ENCODE measurements around the gene MSANTD4. TPM values are rescaled to one million over a fixed set of nuclear protein-coding genes. Genes with fewer than 3 reads are reported as not detected.

MSANTD4 gene
- total RNA-seq, 1 experiment from 2014 or later, result 62.8 TPM

- no peak overlapping the region for H2AFZ ChIP-seq (ENCODE audit: low read length)
- H3K4me2 ChIP-seq (ENCODE audit: low read depth, low read length, poor library complexity, severe bottlenecking), result no peak overlapping the region
- H3K9me2 ChIP-seq (replicated peaks; ENCODE audit: insufficient read depth, low read length), result no peaks in the 10 kb centered on the region
- H3K36me3 ChIP-seq (ENCODE audit: insufficient read depth, low read length), result no peaks in the 10 kb centered on the region
- no peak overlapping the region for H3K9ac ChIP-seq (ENCODE audit: low read length)
- no peaks in the 10 kb centered on the region for H4K20me1 ChIP-seq (ENCODE audit: insufficient read depth, low read depth, low read length)
- no peaks in the 10 kb centered on the region for H3K4me1 ChIP-seq (ENCODE audit: low read length)
- H3K27ac ChIP-seq (ENCODE audit: low read length), result no peak overlapping the region
- H3K4me3 ChIP-seq (ENCODE audit: low read length), result no peak overlapping the region
- no peaks in the 10 kb centered on the region for H3K9me3 ChIP-seq (ENCODE audit: low read length)
- no peak for DNase-seq
- H3K27me3 ChIP-seq (ENCODE audit: low read length), result no peaks in the 10 kb centered on the region; the same call in 1 of the 2 replicates
- H3K79me2 ChIP-seq (ENCODE audit: low read length), result no peaks in the 10 kb centered on the region
Measured at GRCh38 chr11:106051103-106051502, 29.1 kb upstream of the MSANTD4 start.

GRCh38 chr11:106049727-106050476 is 27.9 kb upstream of the MSANTD4 start:
- Histone ChIP-seq H2AFZ (ENCODE audit: low read length) (no peak overlapping the region), H3K79me2 (ENCODE audit: low read length) (no peaks in the 10 kb centered on the region), H3K9me2 (replicated peaks; ENCODE audit: insufficient read depth, low read length) (no peaks in the 10 kb centered on the region), H3K36me3 (ENCODE audit: insufficient read depth, low read length) (no peaks in the 10 kb centered on the region), H3K9ac (ENCODE audit: low read length) (no peak overlapping the region), H3K4me2 (ENCODE audit: low read depth, low read length, poor library complexity, severe bottlenecking) (no peak overlapping the region), H4K20me1 (ENCODE audit: insufficient read depth, low read depth, low read length) (no peaks in the 10 kb centered on the region), H3K9me3 (ENCODE audit: low read length) (no peaks in the 10 kb centered on the region), H3K27me3 (ENCODE audit: low read length) (no peaks in the 10 kb centered on the region; the same call in 1 of the 2 replicates), H3K4me1 (ENCODE audit: low read length) (no peaks in the 10 kb centered on the region), H3K4me3 (ENCODE audit: low read length) (no peak overlapping the region), H3K27ac (ENCODE audit: low read length) (no peak overlapping the region)
- DNase-seq, result no peak

- Histone ChIP-seq H3K9me2 (replicated peaks; ENCODE audit: insufficient read depth, low read length) (no peaks in the 10 kb centered on the region), H4K20me1 (ENCODE audit: insufficient read depth, low read depth, low read length) (no peaks in the 10 kb centered on the region), H3K4me1 (ENCODE audit: low read length) (no peaks in the 10 kb centered on the region), H3K36me3 (ENCODE audit: insufficient read depth, low read length) (no peaks in the 10 kb centered on the region), H3K9ac (ENCODE audit: low read length) (no peak overlapping the region), H3K27me3 (ENCODE audit: low read length) (no peaks in the 10 kb centered on the region; the same call in 1 of the 2 replicates), H3K79me2 (ENCODE audit: low read length) (no peaks in the 10 kb centered on the region), H2AFZ (ENCODE audit: low read length) (no peak overlapping the region), H3K27ac (ENCODE audit: low read length) (no peak overlapping the region), H3K4me3 (ENCODE audit: low read length) (no peak overlapping the region), H3K9me3 (ENCODE audit: low read length) (no peaks in the 10 kb centered on the region), H3K4me2 (ENCODE audit: low read depth, low read length, poor library complexity, severe bottlenecking) (no peak overlapping the region)
- no peak for DNase-seq
Measured at GRCh38 chr11:106047631-106048030, 25.6 kb upstream of the MSANTD4 start.

GRCh38 chr11:106043540-106043939 is 21.5 kb upstream of the MSANTD4 start:
- Histone ChIP-seq H3K27ac (ENCODE audit: low read length) (no peak overlapping the region), H3K9me3 (ENCODE audit: low read length) (no peaks in the 10 kb centered on the region), H3K79me2 (ENCODE audit: low read length) (no peaks in the 10 kb centered on the region), H4K20me1 (ENCODE audit: insufficient read depth, low read depth, low read length) (no peaks in the 10 kb centered on the region), H3K36me3 (ENCODE audit: insufficient read depth, low read length) (no peaks in the 10 kb centered on the region), H3K27me3 (ENCODE audit: low read length) (no peaks in the 10 kb centered on the region; the same call in 1 of the 2 replicates), H3K9me2 (replicated peaks; ENCODE audit: insufficient read depth, low read length) (no peaks in the 10 kb centered on the region), H2AFZ (ENCODE audit: low read length) (no peak overlapping the region), H3K4me2 (ENCODE audit: low read depth, low read length, poor library complexity, severe bottlenecking) (no peak overlapping the region), H3K4me1 (ENCODE audit: low read length) (peaks cover 4% of the 10 kb centered on the region), H3K4me3 (ENCODE audit: low read length) (no peak overlapping the region), H3K9ac (ENCODE audit: low read length) (no peak overlapping the region)
- no peak for DNase-seq

- H3K9me3 ChIP-seq (ENCODE audit: low read length), result no peaks in the 10 kb centered on the region
- H3K4me3 ChIP-seq (ENCODE audit: low read length), result no peak overlapping the region
- no peaks in the 10 kb centered on the region for H3K4me1 ChIP-seq (ENCODE audit: low read length)
- H4K20me1 ChIP-seq (ENCODE audit: insufficient read depth, low read depth, low read length), result no peaks in the 10 kb centered on the region
- no peak overlapping the region for H3K9ac ChIP-seq (ENCODE audit: low read length)
- no peak for DNase-seq
- H3K36me3 ChIP-seq (ENCODE audit: insufficient read depth, low read length), result no peaks in the 10 kb centered on the region
- no peak overlapping the region for H3K27ac ChIP-seq (ENCODE audit: low read length)
- H3K4me2 ChIP-seq (ENCODE audit: low read depth, low read length, poor library complexity, severe bottlenecking), result no peak overlapping the region
- no peaks in the 10 kb centered on the region for H3K9me2 ChIP-seq (replicated peaks; ENCODE audit: insufficient read depth, low read length)
- H3K79me2 ChIP-seq (ENCODE audit: low read length), result no peaks in the 10 kb centered on the region
- no peak overlapping the region for H2AFZ ChIP-seq (ENCODE audit: low read length)
- no peaks in the 10 kb centered on the region; the same call in 1 of the 2 replicates for H3K27me3 ChIP-seq (ENCODE audit: low read length)
Measured at GRCh38 chr11:106032861-106033260, 10.8 kb upstream of the MSANTD4 start.

- H3K4me1 ChIP-seq (ENCODE audit: low read length), result no peaks in the 10 kb centered on the region
- no peak overlapping the region for H3K4me2 ChIP-seq (ENCODE audit: low read depth, low read length, poor library complexity, severe bottlenecking)
- no peaks in the 10 kb centered on the region for H4K20me1 ChIP-seq (ENCODE audit: insufficient read depth, low read depth, low read length)
- no peak overlapping the region for H3K27ac ChIP-seq (ENCODE audit: low read length)
- no peaks in the 10 kb centered on the region for H3K79me2 ChIP-seq (ENCODE audit: low read length)
- H3K9me3 ChIP-seq (ENCODE audit: low read length), result no peaks in the 10 kb centered on the region
- no peaks in the 10 kb centered on the region for H3K9me2 ChIP-seq (replicated peaks; ENCODE audit: insufficient read depth, low read length)
- H3K9ac ChIP-seq (ENCODE audit: low read length), result no peak overlapping the region
- H3K27me3 ChIP-seq (ENCODE audit: low read length), result no peaks in the 10 kb centered on the region; the same call in 1 of the 2 replicates
- H2AFZ ChIP-seq (ENCODE audit: low read length), result no peak overlapping the region
- no peaks in the 10 kb centered on the region for H3K36me3 ChIP-seq (ENCODE audit: insufficient read depth, low read length)
- no peak overlapping the region for H3K4me3 ChIP-seq (ENCODE audit: low read length)
- DNase-seq, result no peak
Measured at GRCh38 chr11:106031936-106032335, 9.9 kb upstream of the MSANTD4 start.

GRCh38 chr11:106031202-106031810 is 9.3 kb upstream of the MSANTD4 start:
- H3K36me3 ChIP-seq (ENCODE audit: insufficient read depth, low read length), result no peaks in the 10 kb centered on the region
- DNase-seq, result no peak
- no peak overlapping the region for H3K4me3 ChIP-seq (ENCODE audit: low read length)
- H4K20me1 ChIP-seq (ENCODE audit: insufficient read depth, low read depth, low read length), result no peaks in the 10 kb centered on the region
- H3K79me2 ChIP-seq (ENCODE audit: low read length), result no peaks in the 10 kb centered on the region
- no peaks in the 10 kb centered on the region for H3K4me1 ChIP-seq (ENCODE audit: low read length)
- no peak overlapping the region for H3K27ac ChIP-seq (ENCODE audit: low read length)
- H3K9me3 ChIP-seq (ENCODE audit: low read length), result no peaks in the 10 kb centered on the region
- H2AFZ ChIP-seq (ENCODE audit: low read length), result no peak overlapping the region
- no peak overlapping the region for H3K9ac ChIP-seq (ENCODE audit: low read length)
- H3K27me3 ChIP-seq (ENCODE audit: low read length), result no peaks in the 10 kb centered on the region; the same call in 1 of the 2 replicates
- H3K4me2 ChIP-seq (ENCODE audit: low read depth, low read length, poor library complexity, severe bottlenecking), result no peak overlapping the region
- no peaks in the 10 kb centered on the region for H3K9me2 ChIP-seq (replicated peaks; ENCODE audit: insufficient read depth, low read length)

- no peaks in the 10 kb centered on the region for H3K79me2 ChIP-seq (ENCODE audit: low read length)
- no peak overlapping the region for H2AFZ ChIP-seq (ENCODE audit: low read length)
- no peak overlapping the region for H3K27ac ChIP-seq (ENCODE audit: low read length)
- H3K9ac ChIP-seq (ENCODE audit: low read length), result no peak overlapping the region
- no peaks in the 10 kb centered on the region for H3K36me3 ChIP-seq (ENCODE audit: insufficient read depth, low read length)
- no peaks in the 10 kb centered on the region for H3K9me2 ChIP-seq (replicated peaks; ENCODE audit: insufficient read depth, low read length)
- no peak overlapping the region for H3K4me2 ChIP-seq (ENCODE audit: low read depth, low read length, poor library complexity, severe bottlenecking)
- H4K20me1 ChIP-seq (ENCODE audit: insufficient read depth, low read depth, low read length), result no peaks in the 10 kb centered on the region
- no peaks in the 10 kb centered on the region for H3K4me1 ChIP-seq (ENCODE audit: low read length)
- no peaks in the 10 kb centered on the region for H3K9me3 ChIP-seq (ENCODE audit: low read length)
- DNase-seq, result no peak
- H3K27me3 ChIP-seq (ENCODE audit: low read length), result no peaks in the 10 kb centered on the region; the same call in 1 of the 2 replicates
- no peak overlapping the region for H3K4me3 ChIP-seq (ENCODE audit: low read length)
Measured at GRCh38 chr11:106030609-106031008, 8.6 kb upstream of the MSANTD4 start.

All from Karpas-422 (cell line).